ENCODE data around the gene TAF15. TPM values are rescaled to one million over a fixed set of nuclear protein-coding genes. Genes with fewer than 3 reads are reported as not detected.
A peak's percentile ranks its signal among the peaks of the same experiment; 100 is the strongest.

The TAF15 gene
- total and polyA plus RNA-seq, 2 experiments from 2014 or later = 9.2 to 27.5 TPM

DNA sequence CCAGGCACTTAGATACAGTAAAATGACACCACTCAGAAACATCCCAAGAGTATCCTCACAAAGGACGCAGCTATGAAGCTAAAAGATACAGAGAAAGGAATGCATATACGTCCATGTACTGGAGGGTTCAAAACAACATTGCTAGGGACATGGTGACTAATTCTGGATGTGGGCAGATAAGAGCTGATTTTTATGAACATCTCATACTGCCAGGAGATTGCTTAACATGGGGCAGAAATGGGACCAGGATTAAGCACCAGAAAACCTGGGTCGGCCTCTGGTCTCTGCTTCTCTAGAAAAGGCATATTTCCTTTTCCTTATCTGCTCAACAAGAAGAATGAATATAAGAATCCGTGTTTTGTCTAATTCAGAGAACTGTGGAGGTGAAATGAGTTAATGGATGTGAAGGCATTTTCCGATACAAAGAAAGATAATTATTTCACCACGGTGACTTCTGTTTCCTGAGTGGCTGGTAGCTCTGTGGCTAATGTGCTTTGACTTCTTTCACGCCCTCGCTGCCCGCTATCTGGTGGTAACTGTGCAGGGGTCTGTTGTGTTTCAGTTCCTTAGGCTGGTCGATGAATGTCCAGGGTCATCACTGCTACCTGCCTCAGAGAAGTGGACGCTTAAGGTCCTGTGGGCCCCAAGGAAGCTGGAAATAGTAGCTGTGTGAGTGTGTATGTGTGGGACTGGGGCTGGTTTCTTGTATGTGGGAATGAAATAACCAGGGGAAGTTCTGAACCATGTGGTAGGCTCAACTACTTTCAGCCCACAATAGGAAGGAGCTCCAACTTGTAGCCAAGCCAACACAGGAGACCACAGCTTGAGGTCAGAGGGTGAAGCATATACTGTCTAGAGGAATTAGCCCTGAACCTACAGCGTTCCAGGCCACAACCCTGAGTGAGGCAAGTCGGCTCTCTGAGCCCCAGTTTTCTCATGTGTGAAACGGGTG lies 86.6 kb downstream of the TAF15 start:
- no peaks in the 10 kb centered on the region for H3K79me2 ChIP-seq (ENCODE audit: insufficient read depth)
- no peaks in the 10 kb centered on the region for H3K36me3 ChIP-seq (ENCODE audit: low read depth)
- H3K9me2 ChIP-seq (ENCODE audit: insufficient read depth) = no peaks in the 10 kb centered on the region
- no peak overlapping the region for H3K4me2 ChIP-seq (ENCODE audit: unreplicated experiment)
- WGBS, 2 experiments (ENCODE audit: low coverage in 1 of 2, low lambda C conversion rate in 2 of 2, missing lambda C conversion rate in 2 of 2) = 64 to 65% methylated on average over 14 of the region's 14 CpGs
- H3K9ac ChIP-seq = no peak overlapping the region
- H3F3A ChIP-seq (ENCODE audit: insufficient read depth) = no peaks in the 10 kb centered on the region
- no peak overlapping the region for H2AFZ ChIP-seq
- no peaks in the 10 kb centered on the region for H3K27me3 ChIP-seq (replicated peaks; ENCODE audit: insufficient read depth)
- H3K9me3 ChIP-seq (ENCODE audit: low read depth) = no peaks in the 10 kb centered on the region
- TF ChIP-seq EZH2 (IDR thresholded peaks at IDR 0.05; ENCODE audit: insufficient read depth, poor library complexity, severe bottlenecking) (no peak), EZH2phosphoT487 (IDR thresholded peaks at IDR 0.05; ENCODE audit: insufficient read depth, low read depth) (no peak)
- H3K27ac ChIP-seq = no peak overlapping the region
- no peaks in the 10 kb centered on the region; the same call in 1 of the 2 replicates for H3K4me1 ChIP-seq (ENCODE audit: insufficient read depth)
- in situ Hi-C loops (cut with MboI) = no loop called here
- DNase-seq = peak; percentile 35
- no peaks in the 10 kb centered on the region for H4K20me1 ChIP-seq (ENCODE audit: insufficient read depth)
- no peak overlapping the region for H3K4me3 ChIP-seq

Small RNA genes lying within 50 kb of the gene (small RNA-seq; reads per million reads assigned to genes)
- 253 reads per million, percentile 97 among the genes with 10 or more reads in this experiment for gene RF00100 (ENCODE audit: low read depth, low replicate concordance)

Other genes starting within 250 kb of the TAF15 start
- gene SLFN14, start 248.7 kb upstream of the TAF15 start, total RNA-seq (2014; rRNA removed; shearing (Covaris generic)) = not detected in 2 replicates
- not detected in 2 replicates for gene SLFN14, start 248.7 kb upstream of the TAF15 start, polyA plus RNA-seq (2016; fragmentation: Nextera tagmentation; extraction: Ambion mirVana)
- gene PEX12, start 230.9 kb upstream of the TAF15 start, total RNA-seq (2014; rRNA removed; shearing (Covaris generic)) = 7.9 and 10.1 TPM in 2 replicates
- gene PEX12, start 230.9 kb upstream of the TAF15 start, polyA plus RNA-seq (2016; fragmentation: Nextera tagmentation; extraction: Ambion mirVana) = 6.3 and 6.7 TPM in 2 replicates
- 67.3 and 72.4 TPM in 2 replicates for gene AP2B1, start 222.2 kb upstream of the TAF15 start, total RNA-seq (2014; rRNA removed; shearing (Covaris generic))
- gene AP2B1, start 222.2 kb upstream of the TAF15 start, polyA plus RNA-seq (2016; fragmentation: Nextera tagmentation; extraction: Ambion mirVana) = 85.9 and 92.6 TPM in 2 replicates
- gene RASL10B, start 77.8 kb upstream of the TAF15 start, total RNA-seq (2014; rRNA removed; shearing (Covaris generic)) = 0.54 and 0.76 TPM in 2 replicates
- 0.08 and 0.11 TPM in 2 replicates for gene RASL10B, start 77.8 kb upstream of the TAF15 start, polyA plus RNA-seq (2016; fragmentation: Nextera tagmentation; extraction: Ambion mirVana)
- not detected in 2 replicates for gene GAS2L2, start 56.2 kb upstream of the TAF15 start, total RNA-seq (2014; rRNA removed; shearing (Covaris generic))
- gene GAS2L2, start 56.2 kb upstream of the TAF15 start, polyA plus RNA-seq (2016; fragmentation: Nextera tagmentation; extraction: Ambion mirVana) = 0.06 TPM in 1 of 2 replicates, not detected in the other
- gene C17orf50, start 48.6 kb upstream of the TAF15 start, total RNA-seq (2014; rRNA removed; shearing (Covaris generic)) = not detected in 2 replicates
- gene C17orf50, start 48.6 kb upstream of the TAF15 start, polyA plus RNA-seq (2016; fragmentation: Nextera tagmentation; extraction: Ambion mirVana) = not detected in 2 replicates
- gene MMP28, start 13.8 kb upstream of the TAF15 start, total RNA-seq (2014; rRNA removed; shearing (Covaris generic)) = not detected in 2 replicates
- gene MMP28, start 13.8 kb upstream of the TAF15 start, polyA plus RNA-seq (2016; fragmentation: Nextera tagmentation; extraction: Ambion mirVana) = 0.25 TPM in 1 of 2 replicates, not detected in the other
- not detected in 2 replicates for gene HEATR9, start 59.4 kb downstream of the TAF15 start, total RNA-seq (2014; rRNA removed; shearing (Covaris generic))
- gene HEATR9, start 59.4 kb downstream of the TAF15 start, polyA plus RNA-seq (2016; fragmentation: Nextera tagmentation; extraction: Ambion mirVana) = not detected in 2 replicates
- gene CCL5, start 70.9 kb downstream of the TAF15 start, total RNA-seq (2014; rRNA removed; shearing (Covaris generic)) = not detected in 2 replicates
- gene CCL5, start 70.9 kb downstream of the TAF15 start, polyA plus RNA-seq (2016; fragmentation: Nextera tagmentation; extraction: Ambion mirVana) = not detected in 2 replicates
- not detected in 2 replicates for gene RDM1, start 121.3 kb downstream of the TAF15 start, total RNA-seq (2014; rRNA removed; shearing (Covaris generic))
- not detected in 2 replicates for gene RDM1, start 121.3 kb downstream of the TAF15 start, polyA plus RNA-seq (2016; fragmentation: Nextera tagmentation; extraction: Ambion mirVana)
- gene LYZL6, start 134.2 kb downstream of the TAF15 start, total RNA-seq (2014; rRNA removed; shearing (Covaris generic)) = not detected in 2 replicates
- gene LYZL6, start 134.2 kb downstream of the TAF15 start, polyA plus RNA-seq (2016; fragmentation: Nextera tagmentation; extraction: Ambion mirVana) = not detected in 2 replicates
- not detected in 2 replicates for gene CCL16, start 172.0 kb downstream of the TAF15 start, total RNA-seq (2014; rRNA removed; shearing (Covaris generic))
- gene CCL16, start 172.0 kb downstream of the TAF15 start, polyA plus RNA-seq (2016; fragmentation: Nextera tagmentation; extraction: Ambion mirVana) = not detected in 2 replicates
- gene CCL14, start 177.2 kb downstream of the TAF15 start, total RNA-seq (2014; rRNA removed; shearing (Covaris generic)) = not detected in 2 replicates
- not detected in 2 replicates for gene CCL14, start 177.2 kb downstream of the TAF15 start, polyA plus RNA-seq (2016; fragmentation: Nextera tagmentation; extraction: Ambion mirVana)
- not detected in 2 replicates for gene CCL15, start 192.1 kb downstream of the TAF15 start, total RNA-seq (2014; rRNA removed; shearing (Covaris generic))
- not detected in 2 replicates for gene CCL15, start 192.1 kb downstream of the TAF15 start, polyA plus RNA-seq (2016; fragmentation: Nextera tagmentation; extraction: Ambion mirVana)
- gene CCL23, start 208.5 kb downstream of the TAF15 start, total RNA-seq (2014; rRNA removed; shearing (Covaris generic)) = not detected in 2 replicates
- not detected in 2 replicates for gene CCL23, start 208.5 kb downstream of the TAF15 start, polyA plus RNA-seq (2016; fragmentation: Nextera tagmentation; extraction: Ambion mirVana)